OCI-LY7 (cell line): ENCODE data around the gene ST8SIA4. TPM values are rescaled to one million over a fixed set of nuclear protein-coding genes. Genes with fewer than 3 reads are reported as not detected.

Experiments used
- BruUV-seq: library from RNA; stranded (reverse); fragments of 400-500 nt; replicated peaks from 2 replicates; lab custom pipeline; 2021; lab: Mats Ljungman, UMichigan
- CTCF ChIA-PET: fragments of 300-600 bp; sonication (Branson Sonifier 250); formaldehyde crosslinking; loops from one replicate; lab custom pipeline; 2022; ENCODE audit warnings: antibody characterized with exemption; ENCODE audit not compliant: unreplicated experiment; lab: Charles Lee
- POLR2A ChIA-PET: fragments of 300-600 bp; sonication (Branson Sonifier 250); formaldehyde crosslinking; loops from one replicate; lab custom pipeline; 2022; ENCODE audit warnings: antibody characterized with exemption; lab: Charles Lee
- DNase-seq: peaks from one replicate; pipeline ENCODE4 v3.0.0-alpha.2; 2015; ENCODE audit warnings: low spot score
- H2AFZ ChIP-seq: fragments of 200-600 bp; sonication (generic), shearing (Covaris generic); 2 replicates; pipeline ENCODE4 v1.6.1; 2014; ENCODE audit warnings: mild to moderate bottlenecking, antibody characterized with exemption, low read length, moderate library complexity
- H3K27ac ChIP-seq: fragments of 200-600 bp; sonication (generic); 2 replicates; pipeline ENCODE4 v1.5.1; 2014; ENCODE audit warnings: mixed run types, low read depth, mild to moderate bottlenecking, moderate library complexity, low read length, inconsistent platforms; ENCODE audit not compliant: poor library complexity, severe bottlenecking
- H3K36me3 ChIP-seq: fragments of 200-600 bp; sonication (generic); 2 replicates; pipeline ENCODE4 v1.6.1; 2014; ENCODE audit warnings: mild to moderate bottlenecking, antibody characterized with exemption, low read length, moderate library complexity, mixed read lengths; ENCODE audit not compliant: insufficient read depth
- H3K4me1 ChIP-seq: fragments of 200-600 bp; sonication (generic); 2 replicates; pipeline ENCODE4 v1.5.1; 2014; ENCODE audit warnings: mild to moderate bottlenecking, low read length; ENCODE audit not compliant: insufficient read depth, poor library complexity, severe bottlenecking
- H3K4me2 ChIP-seq: fragments of 200-600 bp; sonication (generic); 2 replicates; pipeline ENCODE4 v1.6.1; 2014; ENCODE audit warnings: mild to moderate bottlenecking, low read length
- H3K4me3 ChIP-seq: fragments of 200-600 bp; sonication (generic); 2 replicates; pipeline ENCODE4 v1.5.1; 2014; ENCODE audit warnings: mild to moderate bottlenecking, low read depth, low read length; ENCODE audit not compliant: poor library complexity, severe bottlenecking
- H3K79me2 ChIP-seq: fragments of 200-600 bp; sonication (generic); 2 replicates; pipeline ENCODE4 v1.6.1; 2016; ENCODE audit warnings: low read depth, mild to moderate bottlenecking, low read length, moderate library complexity, mixed read lengths; ENCODE audit not compliant: insufficient read depth
- H3K9me2 ChIP-seq: fragments of 200-600 bp; sonication (generic); 2 replicates; pipeline ENCODE4 v1.6.1; 2016; ENCODE audit warnings: mild to moderate bottlenecking, low read length, mixed read lengths; ENCODE audit not compliant: insufficient read depth
- H3K9me3 ChIP-seq: fragments of 200-600 bp; sonication (generic); 2 replicates; pipeline ENCODE4 v1.6.1; 2014; ENCODE audit warnings: mild to moderate bottlenecking, mixed run types, low read length, mixed read lengths
- H4K20me1 ChIP-seq: fragments of 200-600 bp; sonication (generic); 2 replicates; pipeline ENCODE4 v1.6.1; 2014; ENCODE audit warnings: mild to moderate bottlenecking, antibody characterized with exemption, low read length, moderate library complexity, mixed read lengths; ENCODE audit not compliant: insufficient read depth
- CTCF ChIP-seq: fragments of 200-600 bp; sonication (generic); conservative IDR thresholded peaks from 2 replicates; pipeline ENCODE4 v1.5.1; 2014; ENCODE audit warnings: mild to moderate bottlenecking, antibody characterized with exemption, low read length, moderate library complexity, mixed read lengths
- EZH2phosphoT487 ChIP-seq: fragments of 200-600 bp; sonication (generic); IDR thresholded peaks from 2 replicates; pipeline ENCODE4 v1.6.1; 2018; ENCODE audit warnings: low read depth, borderline replicate concordance, mild to moderate bottlenecking, mixed run types, antibody characterized with exemption, low read length, moderate library complexity, mixed read lengths
- intact Hi-C: fragments of 100-400 bp; cut with micrococcal nuclease; formaldehyde crosslinking; loops from one replicate; pipeline ENCODE4 v1.10.0; 2022; ENCODE audit not compliant: unreplicated experiment
- total RNA-seq, 2 experiments: library from RNA; depleted of rRNA in 1 of 2; stranded (reverse); fragments of >200 nt in 1 of 2; shearing (Covaris generic) in 1 of 2; gene quantifications; 2 replicates each; pipeline ENCODE4 v1.2.3, GENCODE V29; 2014 to 2022

ST8SIA4 gene
- total RNA-seq, 2 experiments from 2014 or later: 10.2 to 40.3 TPM

DNA sequence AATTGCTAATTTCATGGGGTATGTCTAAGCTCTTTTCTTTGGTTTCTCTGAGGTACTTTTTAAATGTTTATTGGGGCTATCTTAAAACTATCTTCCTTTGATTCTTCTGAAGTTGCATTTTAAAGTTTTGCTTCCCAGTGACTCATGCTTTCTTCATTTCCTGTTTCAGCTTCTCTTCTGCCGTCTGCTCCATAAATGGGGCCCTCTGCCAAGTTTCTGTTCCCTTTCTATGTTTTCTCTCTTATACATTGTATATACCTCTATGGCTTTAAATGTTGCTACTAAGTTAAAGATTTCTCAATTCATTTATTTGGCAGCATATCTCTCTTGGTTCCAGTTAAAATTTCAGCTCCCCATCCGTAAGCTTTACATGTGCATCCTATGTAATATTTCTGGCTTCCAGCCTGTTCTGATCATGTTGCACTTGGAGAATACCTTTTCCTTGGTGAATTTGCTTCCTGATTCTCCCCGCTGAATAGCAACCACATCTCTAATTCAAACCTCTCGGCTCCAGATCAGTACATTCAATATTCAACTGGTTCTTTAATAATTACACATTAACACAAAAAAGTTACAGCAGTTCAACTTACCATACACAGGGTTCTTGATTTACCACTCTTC lies 125.3 kb downstream of the ST8SIA4 start:
- no peak overlapping the region for H3K27ac ChIP-seq
- POLR2A ChIA-PET: interaction anchor here (0.6 to 11.2 kb wide), 13 partner anchors 10 to 131 kb away, joined by 3 to 290 read pairs (median 6); partner anchors contain the start of gene ST8SIA4
- DNase-seq: peak; percentile 65
- H3K4me3 ChIP-seq: peak overlapping the region; percentile 28
- intact Hi-C loops: loop anchor here (1.0 to 5.0 kb wide), 2 partner anchors 76 to 235 kb away; no protein-coding TSS in a partner anchor
- no peaks in the 10 kb centered on the region for H3K36me3 ChIP-seq
- peak overlapping the region; percentile 66 for H3K4me2 ChIP-seq
- H3K79me2 ChIP-seq: no peaks in the 10 kb centered on the region
- no peaks in the 10 kb centered on the region for H4K20me1 ChIP-seq
- H2AFZ ChIP-seq: no peak overlapping the region
- no TSS peak for BruUV-seq
- no peak for TF ChIP-seq EZH2phosphoT487
- no peak for TF ChIP-seq CTCF
- no peaks in the 10 kb centered on the region for H3K9me3 ChIP-seq
- peaks cover 78% of the 10 kb centered on the region for H3K4me1 ChIP-seq
- CTCF ChIA-PET: interaction anchor here (0.6 to 1.3 kb wide), 3 partner anchors 114 to 125 kb away, joined by 3 to 4 read pairs (median 3); partner anchors contain the start of gene ST8SIA4
- H3K9me2 ChIP-seq: no peaks in the 10 kb centered on the region

DNA sequence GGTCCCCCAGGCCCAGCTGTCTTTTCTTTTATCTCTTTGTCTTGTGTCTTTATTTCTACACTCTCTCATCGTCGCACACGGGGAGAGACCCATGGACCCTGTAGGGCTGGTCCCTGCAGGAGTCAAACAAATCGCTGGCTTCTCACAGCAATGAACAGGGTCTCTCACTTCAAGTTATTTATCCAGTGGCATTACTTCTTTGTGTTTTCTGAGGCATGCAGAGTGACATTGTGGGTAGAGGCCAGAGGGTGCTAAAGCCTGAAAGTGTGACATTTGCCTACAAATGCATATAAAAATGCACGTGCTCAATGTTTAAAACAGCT lies 127.6 kb downstream of the ST8SIA4 start:
- TF ChIP-seq CTCF (no peak), EZH2phosphoT487 (no peak)
- no peaks in the 10 kb centered on the region for H3K36me3 ChIP-seq
- H3K9me2 ChIP-seq: no peaks in the 10 kb centered on the region
- no peaks in the 10 kb centered on the region for H3K79me2 ChIP-seq
- DNase-seq: no peak
- no peak overlapping the region for H2AFZ ChIP-seq
- H3K4me3 ChIP-seq: no peak overlapping the region
- intact Hi-C loops: loop anchor here (2.0 to 5.0 kb wide), 2 partner anchors 237 to 269 kb away; no protein-coding TSS in a partner anchor
- CTCF ChIA-PET: no interaction called here
- H3K4me1 ChIP-seq: peaks cover 72% of the 10 kb centered on the region
- H3K27ac ChIP-seq: peak overlapping the region; percentile 15
- H3K4me2 ChIP-seq: peak overlapping the region; percentile 47; the same call in 1 of the 2 replicates
- POLR2A ChIA-PET: interaction anchor here (1.0 to 11.2 kb wide), 8 partner anchors 12 to 124 kb away, joined by 3 to 290 read pairs (median 6); partner anchors contain the start of gene ST8SIA4
- BruUV-seq: no TSS peak
- H3K9me3 ChIP-seq: no peaks in the 10 kb centered on the region
- H4K20me1 ChIP-seq: no peaks in the 10 kb centered on the region

DNA sequence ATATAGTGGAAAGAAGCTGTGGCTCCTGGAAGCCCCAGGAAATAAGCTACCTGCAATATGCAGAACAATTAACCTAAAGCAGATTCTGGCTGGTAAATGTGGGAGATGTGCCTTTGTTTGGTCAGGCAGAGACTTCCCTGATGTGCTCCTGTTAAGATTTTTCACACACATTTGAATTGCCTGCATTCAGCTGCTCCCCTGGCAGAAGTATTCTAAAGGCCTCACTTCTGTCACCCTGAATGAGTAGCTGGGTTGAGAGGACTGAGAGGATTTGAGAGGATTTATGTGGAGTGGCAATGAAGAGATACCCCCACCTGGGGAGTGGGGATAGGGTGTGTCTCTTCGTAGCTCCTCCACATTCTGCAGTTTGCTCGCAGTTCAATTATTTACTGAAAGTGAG lies 130.5 kb downstream of the ST8SIA4 start:
- no peak for DNase-seq
- Histone ChIP-seq H3K9me3 (no peaks in the 10 kb centered on the region), H3K36me3 (no peaks in the 10 kb centered on the region), H3K27ac (no peak overlapping the region), H2AFZ (peak overlapping the region; percentile 47), H3K4me2 (no peak overlapping the region; the same call in 1 of the 2 replicates), H3K9me2 (no peaks in the 10 kb centered on the region), H3K4me1 (peaks cover 44% of the 10 kb centered on the region), H3K4me3 (no peak overlapping the region), H3K79me2 (no peaks in the 10 kb centered on the region), H4K20me1 (no peaks in the 10 kb centered on the region)
- no TSS peak for BruUV-seq
- intact Hi-C loops: no loop called here
- TF ChIP-seq CTCF (no peak), EZH2phosphoT487 (no peak)
- ChIA-PET CTCF (interaction anchor here (1.6 kb wide), 1 partner anchor 128 kb away, joined by 5 read pairs; no protein-coding TSS in a partner anchor), POLR2A (interaction anchor here (0.7 to 11.2 kb wide), 15 partner anchors 8 to 240 kb away, joined by 3 to 290 read pairs (median 4); partner anchors contain the start of gene ST8SIA4)
